Measurements from ENCODE around the gene TMEM221. TPM values are rescaled to one million over a fixed set of nuclear protein-coding genes. Genes with fewer than 3 reads are reported as not detected.

The TMEM221 gene
- total and polyA plus RNA-seq, 2 donors = 0.53 to 0.82 TPM

DNA sequence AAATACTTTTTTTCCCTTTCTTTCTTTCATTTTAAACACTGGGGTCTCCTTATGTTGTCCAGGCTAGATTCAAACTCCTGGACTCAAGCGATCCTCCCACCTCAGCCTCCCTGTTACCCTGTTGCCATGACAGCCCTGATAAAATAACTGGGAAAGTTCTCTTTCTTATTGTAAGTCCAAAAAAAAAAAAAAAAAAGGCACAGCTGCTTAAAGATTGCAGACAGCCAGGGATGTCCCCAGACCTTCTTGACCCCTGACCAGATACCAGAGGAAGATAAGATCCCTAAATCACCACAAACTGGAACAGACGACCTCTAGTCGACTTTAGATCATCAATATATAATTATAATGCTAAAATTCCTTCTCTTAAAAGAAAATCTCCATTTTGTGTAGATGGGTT lies 29.8 kb downstream of the TMEM221 start:
- Histone ChIP-seq H3K4me3 (ENCODE audit: low read depth, low read length) (no peak overlapping the region), H3K4me1 (ENCODE audit: insufficient read depth) (peaks cover 4% of the 10 kb centered on the region), H3K36me3 (ENCODE audit: insufficient read depth) (no peaks in the 10 kb centered on the region), H3K27ac (ENCODE audit: low read depth) (no peak overlapping the region)
- WGBS = 42% methylated on average over 3 of the region's 3 CpGs
- DNase-seq (ENCODE audit: extremely low spot score) = no peak

- H3K4me3 ChIP-seq (ENCODE audit: low read depth, low read length) = no peak overlapping the region
- H3K36me3 ChIP-seq (ENCODE audit: insufficient read depth) = no peaks in the 10 kb centered on the region
- no peak for DNase-seq (ENCODE audit: extremely low spot score)
- H3K4me1 ChIP-seq (ENCODE audit: insufficient read depth) = peaks cover 6% of the 10 kb centered on the region
- no peak overlapping the region for H3K27ac ChIP-seq (ENCODE audit: low read depth)
- 44% methylated on average over 6 of the region's 6 CpGs for WGBS
Measured at GRCh38 chr19:17415121-17415520, 33.3 kb downstream of the TMEM221 start.

DNA sequence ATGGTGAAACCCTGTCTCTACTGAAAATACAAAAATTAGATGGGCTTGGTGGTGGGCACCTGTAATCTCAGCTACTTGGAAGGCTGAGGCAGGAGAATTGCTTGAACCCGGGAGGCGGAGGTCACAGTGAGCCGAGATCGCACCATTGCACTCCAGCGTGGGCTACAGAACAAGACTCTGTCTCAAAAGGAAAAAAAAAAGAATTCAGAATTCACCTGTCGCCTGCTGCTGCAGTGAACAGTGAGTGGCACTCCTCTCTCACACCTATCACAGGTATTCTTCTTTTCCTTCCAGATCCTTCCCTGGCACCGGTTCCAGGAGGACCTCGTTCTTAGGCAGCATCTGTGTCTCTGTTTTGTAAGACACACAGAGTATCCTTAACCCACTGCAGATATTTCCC lies 34.4 kb downstream of the TMEM221 start:
- Histone ChIP-seq H3K4me1 (ENCODE audit: insufficient read depth) (peaks cover 2% of the 10 kb centered on the region), H3K36me3 (ENCODE audit: insufficient read depth) (no peaks in the 10 kb centered on the region), H3K4me3 (ENCODE audit: low read depth, low read length) (no peak overlapping the region), H3K27ac (ENCODE audit: low read depth) (no peak overlapping the region)
- 87% methylated on average over 8 of the region's 8 CpGs for WGBS
- no peak for DNase-seq (ENCODE audit: extremely low spot score)

DNA sequence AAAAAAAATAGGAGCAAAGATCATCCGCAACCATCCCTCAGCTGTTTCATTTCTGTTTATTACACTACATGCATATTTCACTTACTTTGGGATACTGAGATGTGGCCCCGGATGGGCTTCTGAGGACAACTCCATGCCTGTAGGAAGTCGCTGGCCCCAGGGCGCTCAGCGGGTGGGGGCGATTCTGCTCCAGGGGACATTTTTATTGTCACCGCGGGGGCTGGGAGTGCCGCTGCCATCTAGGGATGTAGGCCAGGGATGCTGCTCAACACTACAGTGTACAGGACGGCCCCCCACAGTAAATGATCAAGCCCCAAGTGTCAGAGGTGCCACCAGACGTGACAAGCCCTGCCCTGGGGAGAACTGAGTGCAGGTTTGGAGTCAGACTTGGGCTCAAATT lies 36.7 kb downstream of the TMEM221 start:
- 72% methylated on average over 11 of the region's 11 CpGs for WGBS

DNA sequence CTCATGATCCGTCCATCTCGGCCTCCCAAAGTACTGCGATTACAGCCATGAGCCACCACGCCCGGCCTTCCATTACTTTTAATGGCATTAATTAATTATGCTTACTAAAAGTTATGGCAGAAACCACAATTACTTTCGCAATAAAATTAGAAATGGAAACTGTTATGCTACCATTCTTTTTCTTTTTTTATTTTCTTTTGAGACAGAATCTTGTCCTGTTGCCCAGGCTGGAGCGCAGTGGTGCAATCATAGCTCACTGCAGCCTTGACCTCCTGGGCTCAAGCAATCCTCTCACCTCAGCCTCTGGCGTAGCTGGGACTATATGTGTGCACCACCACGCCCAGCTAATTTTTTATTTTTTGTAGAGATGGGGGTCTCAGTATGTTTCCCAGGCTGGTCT lies 38.5 kb downstream of the TMEM221 start:
- WGBS = 94% methylated on average over 9 of the region's 9 CpGs
- no peak overlapping the region for H3K4me3 ChIP-seq (ENCODE audit: low read depth, low read length)
- DNase-seq (ENCODE audit: extremely low spot score) = no peak
- peaks cover 2% of the 10 kb centered on the region for H3K4me1 ChIP-seq (ENCODE audit: insufficient read depth)
- H3K36me3 ChIP-seq (ENCODE audit: insufficient read depth) = no peaks in the 10 kb centered on the region
- H3K27ac ChIP-seq (ENCODE audit: low read depth) = no peak overlapping the region

More for the DNA sequence above, 36.7 kb downstream of the TMEM221 start:
- no peak for DNase-seq (ENCODE audit: extremely low spot score)
- no peak overlapping the region for H3K27ac ChIP-seq (ENCODE audit: low read depth)
- H3K36me3 ChIP-seq (ENCODE audit: insufficient read depth) = no peaks in the 10 kb centered on the region
- peaks cover 2% of the 10 kb centered on the region for H3K4me1 ChIP-seq (ENCODE audit: insufficient read depth)
- H3K4me3 ChIP-seq (ENCODE audit: low read depth, low read length) = no peak overlapping the region

- H3K4me1 ChIP-seq (ENCODE audit: insufficient read depth) = peaks cover under 1% of the 10 kb centered on the region
- 58% methylated on average over 2 of the region's 2 CpGs for WGBS
- no peak for DNase-seq (ENCODE audit: extremely low spot score)
- no peak overlapping the region for H3K27ac ChIP-seq (ENCODE audit: low read depth)
- no peaks in the 10 kb centered on the region for H3K36me3 ChIP-seq (ENCODE audit: insufficient read depth)
- H3K4me3 ChIP-seq (ENCODE audit: low read depth, low read length) = peak overlapping the region; percentile 17
Measured at GRCh38 chr19:17406887-17407196, 41.6 kb downstream of the TMEM221 start.

- Histone ChIP-seq H3K36me3 (ENCODE audit: insufficient read depth) (no peaks in the 10 kb centered on the region), H3K4me3 (ENCODE audit: low read depth, low read length) (peak overlapping the region; percentile 38), H3K27ac (ENCODE audit: low read depth) (peak overlapping the region; percentile 55), H3K4me1 (ENCODE audit: insufficient read depth) (no peaks in the 10 kb centered on the region)
- DNase-seq (ENCODE audit: extremely low spot score) = no peak
- 81% methylated on average over 10 of the region's 10 CpGs for WGBS
Measured at GRCh38 chr19:17406046-17406886, 42.2 kb downstream of the TMEM221 start.

DNA sequence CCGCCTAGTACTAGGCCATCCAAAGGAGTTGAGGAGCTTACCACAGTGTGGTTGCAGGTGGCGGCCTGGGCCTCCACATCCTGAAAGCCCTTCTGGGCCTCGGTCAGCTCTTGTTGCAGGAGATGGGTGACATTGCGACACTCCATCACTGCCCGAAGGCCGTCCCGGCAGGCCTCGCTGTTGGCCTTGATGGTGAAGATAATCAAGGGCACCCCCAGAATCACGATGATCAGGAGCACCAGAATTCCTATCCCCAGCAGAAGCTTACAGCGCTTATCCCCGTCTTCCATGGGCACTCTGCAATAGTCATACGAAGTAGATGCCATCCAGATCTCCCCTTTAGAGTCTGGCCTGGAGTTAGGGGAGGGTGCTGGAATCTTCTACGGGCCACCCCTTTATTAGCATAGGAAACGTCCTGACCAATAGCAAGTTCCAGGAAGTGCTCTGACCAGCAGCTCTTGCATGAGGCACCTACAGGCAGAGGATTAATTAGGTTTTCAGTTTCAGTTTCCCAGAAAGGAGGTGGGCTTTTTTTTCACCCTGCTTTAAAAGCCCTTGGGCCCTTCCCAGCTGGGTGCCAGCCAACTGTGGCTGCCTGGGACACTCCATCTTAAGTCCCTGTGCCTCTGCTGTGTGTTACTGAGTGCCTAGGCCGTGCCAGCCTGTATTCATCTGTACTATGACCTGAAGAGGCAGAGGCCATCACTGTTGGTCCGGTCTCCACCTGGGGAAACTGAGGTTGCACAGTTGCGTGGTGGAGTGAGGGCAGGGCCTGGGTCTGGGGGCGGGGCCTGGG lies 43.0 kb downstream of the TMEM221 start, which contains the start of gene BST2:
BST2 (minus strand) TSS at position 381 of the 796 bp plus-strand sequence; CDS start at position 326, 55 bp downstream.
- no peaks in the 10 kb centered on the region for H3K36me3 ChIP-seq (ENCODE audit: insufficient read depth)
- peak within 1 kb of the TSS; percentile 55 for H3K27ac ChIP-seq (ENCODE audit: low read depth)
- no peaks in the 10 kb centered on the region for H3K4me1 ChIP-seq (ENCODE audit: insufficient read depth)
- DNase-seq (ENCODE audit: extremely low spot score) = no peak
- 65% methylated on average over 18 of the region's 18 CpGs for WGBS
- peak within 1 kb of the TSS; percentile 38 for H3K4me3 ChIP-seq (ENCODE audit: low read depth, low read length)

- no peaks in the 10 kb centered on the region for H3K36me3 ChIP-seq (ENCODE audit: insufficient read depth)
- H3K4me1 ChIP-seq (ENCODE audit: insufficient read depth) = no peaks in the 10 kb centered on the region
- no peak overlapping the region for H3K27ac ChIP-seq (ENCODE audit: low read depth)
- WGBS = 88% methylated on average over 7 of the region's 7 CpGs
- no peak for DNase-seq (ENCODE audit: extremely low spot score)
- H3K4me3 ChIP-seq (ENCODE audit: low read depth, low read length) = peak overlapping the region; percentile 38
Measured at GRCh38 chr19:17404621-17405249, 43.7 kb downstream of the TMEM221 start.

DNA sequence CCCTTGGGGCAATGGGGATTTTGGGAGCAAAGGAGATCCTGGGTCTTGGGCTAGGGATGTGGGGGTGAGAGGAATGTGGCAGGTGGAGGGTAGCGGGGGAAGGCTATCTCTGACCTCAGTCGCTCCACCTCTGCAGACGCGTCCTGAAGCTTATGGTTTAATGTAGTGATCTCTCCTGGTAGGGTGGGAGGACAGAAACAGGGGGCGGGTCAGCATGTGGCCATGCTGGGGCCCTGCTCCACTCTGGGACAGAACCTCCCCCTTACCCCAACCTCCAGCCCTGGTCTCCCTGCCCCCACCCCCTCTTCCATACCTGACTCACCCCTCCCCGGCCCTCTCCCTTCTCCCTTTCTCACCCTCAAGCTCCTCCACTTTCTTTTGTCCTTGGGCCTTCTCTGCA lies 44.5 kb downstream of the TMEM221 start:
- Histone ChIP-seq H3K4me1 (ENCODE audit: insufficient read depth) (no peaks in the 10 kb centered on the region), H3K27ac (ENCODE audit: low read depth) (no peak overlapping the region), H3K36me3 (ENCODE audit: insufficient read depth) (no peaks in the 10 kb centered on the region), H3K4me3 (ENCODE audit: low read depth, low read length) (no peak overlapping the region)
- WGBS = 86% methylated on average over 6 of the region's 6 CpGs
- no peak for DNase-seq (ENCODE audit: extremely low spot score)

GRCh38 chr19:17402982-17403855 lies 45.2 kb downstream of the TMEM221 start:
- WGBS = 47% methylated on average over 35 of the region's 36 CpGs
- Histone ChIP-seq H3K4me3 (ENCODE audit: low read depth, low read length) (no peak overlapping the region), H3K36me3 (ENCODE audit: insufficient read depth) (no peaks in the 10 kb centered on the region), H3K4me1 (ENCODE audit: insufficient read depth) (no peaks in the 10 kb centered on the region), H3K27ac (ENCODE audit: low read depth) (no peak overlapping the region)
- no peak for DNase-seq (ENCODE audit: extremely low spot score)

GRCh38 chr19:17401628-17402027 lies 46.8 kb downstream of the TMEM221 start:
- Histone ChIP-seq H3K4me1 (ENCODE audit: insufficient read depth) (no peaks in the 10 kb centered on the region), H3K4me3 (ENCODE audit: low read depth, low read length) (no peak overlapping the region), H3K27ac (ENCODE audit: low read depth) (no peak overlapping the region), H3K36me3 (ENCODE audit: insufficient read depth) (no peaks in the 10 kb centered on the region)
- DNase-seq (ENCODE audit: extremely low spot score) = no peak
- 87% methylated on average over 6 of the region's 6 CpGs for WGBS

Measured in urinary bladder (tissue), 4 donors.